ENCODE results near the gene TRAPPC2. TPM values are rescaled to one million over a fixed set of nuclear protein-coding genes. Genes with fewer than 3 reads are reported as not detected.

Gene TRAPPC2
- polyA plus RNA-seq, 1 of the 3 experiments (the other 2 are of a cell fraction) = 10.4 TPM

DNA sequence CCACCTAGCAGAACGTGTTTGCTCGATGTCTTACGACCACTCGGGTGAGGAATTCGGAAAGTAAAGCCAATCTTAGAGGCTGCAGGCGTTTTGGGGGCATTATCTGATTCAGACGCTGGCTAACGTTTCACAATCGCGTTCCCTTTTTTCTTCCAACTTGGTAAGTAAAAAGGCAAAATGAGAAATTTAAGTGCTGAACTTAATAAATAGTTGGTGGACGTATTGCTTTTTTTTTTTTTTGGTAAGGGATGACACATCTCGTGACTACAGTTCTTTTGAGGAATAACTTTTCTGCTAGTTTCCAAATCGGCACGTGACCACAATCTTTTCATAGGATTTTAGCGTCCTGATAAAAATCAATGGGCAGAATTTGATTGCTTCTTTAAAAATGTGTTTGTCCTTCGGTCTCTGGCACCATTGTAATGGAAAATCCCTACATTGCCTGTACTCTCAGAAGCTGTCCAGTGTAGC, 44.6 kb downstream of the TRAPPC2 start:
- H3K27me3 ChIP-seq (ENCODE audit: insufficient read depth) = no peaks in the 10 kb centered on the region; the same call in 1 of the 2 replicates
- peaks cover 55% of the 10 kb centered on the region for H3K79me2 ChIP-seq (ENCODE audit: insufficient read depth)
- peaks cover 36% of the 10 kb centered on the region for H4K20me1 ChIP-seq (ENCODE audit: insufficient read depth)
- no peaks in the 10 kb centered on the region for H3F3A ChIP-seq (replicated peaks; ENCODE audit: insufficient read depth)
- TF ChIP-seq USF1 (IDR thresholded peaks at IDR 0.05; ENCODE audit: borderline replicate concordance, low read depth) (peak; percentile 77), GATA2 (CRISPR knock-in tag; IDR thresholded peaks at IDR 0.05) (no peak)
- peak overlapping the region; percentile 94 for H3K4me2 ChIP-seq
- H3K4me1 ChIP-seq (ENCODE audit: control insufficient read depth in 1 of 2, insufficient read depth in 2 of 2, low read depth in 1 of 2, low read length in 1 of 2) = peaks cover 2 to 22% of the 10 kb centered on the region in 2 experiments
- DNase-seq = no peak
- H2AFZ ChIP-seq (ENCODE audit: low read depth) = peak overlapping the region; percentile 91
- H3K9ac ChIP-seq = peak overlapping the region; percentile 94
- H3K36me3 ChIP-seq (replicated peaks in 1 of 2; ENCODE audit: control insufficient read depth in 1 of 2, insufficient read depth in 2 of 2, low read length in 1 of 2) = no peaks in the 10 kb centered on the region
- no peaks in the 10 kb centered on the region for H3K9me3 ChIP-seq
- CTCF ChIA-PET = interaction anchor here (0.7 to 1.8 kb wide), 2 partner anchors 13 to 342 kb away, joined by 4 read pairs; no protein-coding TSS in a partner anchor
- H3K9me2 ChIP-seq = no peaks in the 10 kb centered on the region
- peak overlapping the region; percentile 91 to 95 for H3K4me3 ChIP-seq (ENCODE audit: low read depth in 2 of 2, low read length in 1 of 2)
- POLR2A ChIA-PET = no interaction called here
- 5% methylated on average over 16 of the region's 16 CpGs for WGBS (ENCODE audit: low lambda C conversion rate)
- peak overlapping the region; percentile 87 to 88 for H3K27ac ChIP-seq (ENCODE audit: low read depth in 2 of 2, low read length in 1 of 2)

DNA sequence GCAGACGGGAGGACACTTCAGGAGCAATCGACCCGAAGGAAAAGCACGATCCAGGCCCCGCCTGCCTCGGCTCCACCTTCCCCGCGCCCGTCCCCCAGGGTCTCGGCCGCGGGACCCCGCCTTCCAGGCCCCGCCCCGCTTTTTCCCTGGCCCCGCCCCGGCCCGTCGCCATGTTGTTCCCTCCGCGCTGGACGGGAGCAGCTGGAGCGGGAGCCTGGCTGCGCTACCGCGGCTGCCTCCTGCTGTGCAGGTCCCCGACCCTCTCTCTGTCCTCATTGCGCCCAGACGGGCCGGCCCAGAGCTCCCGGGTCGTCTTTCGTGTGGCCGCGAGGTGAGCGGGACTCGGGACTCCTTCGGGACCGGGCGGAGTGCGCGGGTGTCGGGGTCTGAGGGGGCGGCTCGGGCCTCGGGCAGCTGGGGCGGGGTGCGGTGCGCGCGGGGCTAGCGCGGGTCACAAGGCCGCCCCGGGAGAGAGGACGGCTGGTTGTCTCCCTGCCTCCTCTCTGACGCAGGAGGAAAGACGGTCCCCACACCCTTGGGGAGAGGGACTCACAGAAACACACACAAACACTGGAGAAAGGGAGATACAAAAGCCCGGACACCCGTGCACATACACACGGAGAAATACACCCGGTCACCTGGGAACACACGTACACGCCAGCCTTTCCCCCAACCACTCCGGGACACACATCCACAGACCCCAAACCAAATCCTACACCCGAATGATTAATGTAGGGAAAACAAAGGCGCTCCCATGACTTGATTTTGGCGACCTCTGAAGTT, 45.3 kb downstream of the TRAPPC2 start, which contains the start of gene RAB9A:
TSS of gene RAB9A (plus strand) at position 171 of the 783 bp plus-strand sequence. CDS start 19,619 bp downstream, outside the sequence.
- peak within 1 kb of the TSS; percentile 91 to 95 for H3K4me3 ChIP-seq (ENCODE audit: low read depth in 2 of 2, low read length in 1 of 2)
- peak within 1 kb of the TSS; percentile 91 for H2AFZ ChIP-seq (ENCODE audit: low read depth)
- H3K9me2 ChIP-seq = no peaks in the 10 kb centered on the region
- H3K27me3 ChIP-seq (ENCODE audit: insufficient read depth) = no peaks in the 10 kb centered on the region; the same call in 1 of the 2 replicates
- ChIA-PET CTCF (interaction anchor here (0.7 to 1.8 kb wide), 4 partner anchors 14 to 343 kb away, joined by 3 to 4 read pairs (median 4); no protein-coding TSS in a partner anchor), POLR2A (interaction anchor here (2.4 kb wide), 1 partner anchor 45 kb away, joined by 8 read pairs; the partner anchor contains the start of genes OFD1 and TRAPPC2)
- H3K79me2 ChIP-seq (ENCODE audit: insufficient read depth) = peaks cover 49% of the 10 kb centered on the region
- H3K9ac ChIP-seq = peak within 1 kb of the TSS; percentile 94
- H3K9me3 ChIP-seq = no peaks in the 10 kb centered on the region
- H3K36me3 ChIP-seq (replicated peaks in 1 of 2; ENCODE audit: control insufficient read depth in 1 of 2, insufficient read depth in 2 of 2, low read length in 1 of 2) = no peaks in the 10 kb centered on the region
- DNase-seq = peak; percentile 98
- peaks cover 30% of the 10 kb centered on the region for H4K20me1 ChIP-seq (ENCODE audit: insufficient read depth)
- H3K4me2 ChIP-seq = peak within 1 kb of the TSS; percentile 94
- peaks cover 0 to 17% of the 10 kb centered on the region in 2 experiments for H3K4me1 ChIP-seq (ENCODE audit: control insufficient read depth in 1 of 2, insufficient read depth in 2 of 2, low read depth in 1 of 2, low read length in 1 of 2)
- under 1% methylated on average over 36 of the region's 68 CpGs for WGBS (ENCODE audit: low lambda C conversion rate)
- H3F3A ChIP-seq (replicated peaks; ENCODE audit: insufficient read depth) = no peaks in the 10 kb centered on the region
- H3K27ac ChIP-seq (ENCODE audit: low read depth in 2 of 2, low read length in 1 of 2) = peak within 1 kb of the TSS; percentile 87 to 88
- TF ChIP-seq EZH2phosphoT487 (IDR thresholded peaks at IDR 0.05; ENCODE audit: borderline replicate concordance, low read depth) (no peak), ELF1 (IDR thresholded peaks at IDR 0.05) (no peak), TEAD4 (IDR thresholded peaks at IDR 0.05; ENCODE audit: borderline replicate concordance, insufficient read depth) (no peak), RAD21 (IDR thresholded peaks at IDR 0.05; ENCODE audit: low read length) (no peak; the same call in 1 of the 2 replicates), SMC3 (IDR thresholded peaks at IDR 0.05; ENCODE audit: low read depth, low read length) (no peak), USF2 (IDR thresholded peaks at IDR 0.05; ENCODE audit: borderline replicate concordance, low read depth, low read length) (no peak), FOXJ3 (CRISPR knock-in tag; IDR thresholded peaks at IDR 0.05) (no peak), CHD2 (IDR thresholded peaks at IDR 0.05; ENCODE audit: low read length, partially characterized antibody) (no peak), RXRA (IDR thresholded peaks at IDR 0.05; ENCODE audit: borderline replicate concordance, low read depth) (no peak), SIN3A (IDR thresholded peaks at IDR 0.05; ENCODE audit: borderline replicate concordance, low read depth, low read length) (peak; percentile 15; the same call in 1 of the 2 replicates), YY1 (IDR thresholded peaks at IDR 0.05; ENCODE audit: low read depth) (peak; percentile 87), FOSL2 (IDR thresholded peaks at IDR 0.05; ENCODE audit: borderline replicate concordance, low read depth) (no peak), TCF12 (IDR thresholded peaks at IDR 0.05) (no peak), GATA2 (CRISPR knock-in tag; IDR thresholded peaks at IDR 0.05) (no peak), POLR2AphosphoS5 (IDR thresholded peaks at IDR 0.05; ENCODE audit: low read depth, low read length) (peak; percentile 93), USF1 (IDR thresholded peaks at IDR 0.05; ENCODE audit: borderline replicate concordance, low read depth) (no peak), EP300 (IDR thresholded peaks at IDR 0.05; ENCODE audit: borderline replicate concordance in 1 of 2, low read depth in 1 of 2, low read length in 1 of 2) (no peak; a peak in 1 of 4 replicates)
- TF ChIP-seq, protein P1, sequence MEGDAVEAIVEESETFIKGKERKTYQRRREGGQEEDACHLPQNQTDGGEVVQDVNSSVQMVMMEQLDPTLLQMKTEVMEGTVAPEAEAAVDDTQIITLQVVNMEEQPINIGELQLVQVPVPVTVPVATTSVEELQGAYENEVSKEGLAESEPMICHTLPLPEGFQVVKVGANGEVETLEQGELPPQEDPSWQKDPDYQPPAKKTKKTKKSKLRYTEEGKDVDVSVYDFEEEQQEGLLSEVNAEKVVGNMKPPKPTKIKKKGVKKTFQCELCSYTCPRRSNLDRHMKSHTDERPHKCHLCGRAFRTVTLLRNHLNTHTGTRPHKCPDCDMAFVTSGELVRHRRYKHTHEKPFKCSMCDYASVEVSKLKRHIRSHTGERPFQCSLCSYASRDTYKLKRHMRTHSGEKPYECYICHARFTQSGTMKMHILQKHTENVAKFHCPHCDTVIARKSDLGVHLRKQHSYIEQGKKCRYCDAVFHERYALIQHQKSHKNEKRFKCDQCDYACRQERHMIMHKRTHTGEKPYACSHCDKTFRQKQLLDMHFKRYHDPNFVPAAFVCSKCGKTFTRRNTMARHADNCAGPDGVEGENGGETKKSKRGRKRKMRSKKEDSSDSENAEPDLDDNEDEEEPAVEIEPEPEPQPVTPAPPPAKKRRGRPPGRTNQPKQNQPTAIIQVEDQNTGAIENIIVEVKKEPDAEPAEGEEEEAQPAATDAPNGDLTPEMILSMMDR (IDR thresholded peaks at IDR 0.05) = no peak
